Rectal smooth muscle tissue (tissue), 1 donor: ENCODE results near the gene GATA6.
"Not testable (repeated sequence)": the region's sequence is repeated elsewhere in the genome, so short reads cannot be mapped to it uniquely, and the experiment has no call there.

ENCODE experiments used
- H3K27ac ChIP-seq: one replicate; pipeline ENCODE4 v1.7.0; 2013; ENCODE audit warnings: low read depth, low read length, inconsistent platforms
- H3K27me3 ChIP-seq: one replicate; pipeline ENCODE4 v1.7.0; 2013; ENCODE audit warnings: low read length; ENCODE audit not compliant: control insufficient read depth, insufficient read depth
- H3K36me3 ChIP-seq: one replicate; pipeline ENCODE4 v1.7.0; 2013; ENCODE audit warnings: low read length; ENCODE audit not compliant: control insufficient read depth, insufficient read depth
- H3K4me1 ChIP-seq: one replicate; pipeline ENCODE4 v1.7.0; 2013; ENCODE audit warnings: low read length; ENCODE audit not compliant: control insufficient read depth, insufficient read depth
- H3K4me3 ChIP-seq: one replicate; pipeline ENCODE4 v1.7.0; 2013; ENCODE audit warnings: low read length
- H3K9ac ChIP-seq: one replicate; pipeline ENCODE4 v1.7.0; 2013; ENCODE audit warnings: low read length

The GATA6 gene

GRCh38 chr18:22203035-22203434 lies 33.6 kb downstream of the GATA6 start:
- H3K9ac ChIP-seq: no peak overlapping the region
- no peaks in the 10 kb centered on the region for H3K4me1 ChIP-seq
- H3K36me3 ChIP-seq: peaks cover 4% of the 10 kb centered on the region
- no peak overlapping the region for H3K27ac ChIP-seq
- no peaks in the 10 kb centered on the region for H3K27me3 ChIP-seq
- no peak overlapping the region for H3K4me3 ChIP-seq

- H3K4me3 ChIP-seq: no peak overlapping the region
- H3K27me3 ChIP-seq: no peaks in the 10 kb centered on the region
- no peak overlapping the region for H3K9ac ChIP-seq
- peaks cover 4% of the 10 kb centered on the region for H3K36me3 ChIP-seq
- no peak overlapping the region for H3K27ac ChIP-seq
- no peaks in the 10 kb centered on the region for H3K4me1 ChIP-seq
Measured at GRCh38 chr18:22203536-22204213, 34.3 kb downstream of the GATA6 start.

GRCh38 chr18:22204214-22204536 lies 34.8 kb downstream of the GATA6 start:
- Histone ChIP-seq H3K4me3 (no peak overlapping the region), H3K36me3 (peaks cover 4% of the 10 kb centered on the region), H3K9ac (no peak overlapping the region), H3K27me3 (no peaks in the 10 kb centered on the region), H3K27ac (no peak overlapping the region), H3K4me1 (no peaks in the 10 kb centered on the region)

GRCh38 chr18:22204996-22205395 lies 35.6 kb downstream of the GATA6 start:
- Histone ChIP-seq H3K4me1 (no peaks in the 10 kb centered on the region), H3K4me3 (no peak overlapping the region), H3K9ac (no peak overlapping the region), H3K27ac (no peak overlapping the region), H3K27me3 (no peaks in the 10 kb centered on the region), H3K36me3 (peaks cover 4% of the 10 kb centered on the region)

DNA sequence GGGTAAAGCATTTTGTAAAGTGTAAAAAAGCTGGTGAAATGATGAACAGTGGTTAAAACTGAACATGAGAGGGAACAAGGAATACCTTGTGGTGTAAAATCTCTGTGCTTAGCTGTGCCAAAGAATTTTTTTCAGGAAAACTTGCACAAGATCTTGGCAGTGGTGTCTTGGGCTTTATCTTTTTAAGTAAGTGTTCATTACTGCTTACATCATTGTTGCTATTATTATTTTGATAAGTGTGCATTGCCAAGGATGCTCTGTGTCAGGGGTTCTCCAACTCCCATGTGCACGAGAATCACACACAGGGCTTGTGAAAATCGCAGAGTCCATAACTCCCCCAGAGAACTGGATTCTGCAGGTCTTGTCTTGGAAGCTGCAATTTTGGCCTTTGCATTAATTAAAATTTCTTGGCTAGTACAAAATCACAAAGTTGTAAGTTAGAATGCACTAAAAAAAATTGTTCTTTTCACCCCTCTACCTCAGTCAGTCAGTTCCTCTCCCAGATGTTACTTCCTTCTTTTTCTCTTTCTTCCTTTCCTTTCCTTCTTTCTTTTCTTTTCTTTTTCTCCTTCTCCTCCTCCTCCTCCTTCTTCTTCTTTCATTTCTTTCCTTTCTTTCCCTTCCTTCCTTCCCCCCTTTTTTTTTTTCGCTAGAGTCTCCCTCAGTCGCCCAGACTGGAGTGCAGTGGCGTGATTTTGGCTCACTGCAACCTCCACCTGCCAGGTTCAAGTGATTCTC lies 37.8 kb downstream of the GATA6 start:
- Histone ChIP-seq H3K4me1 (no peaks in the 10 kb centered on the region), H3K27me3 (no peaks in the 10 kb centered on the region), H3K36me3 (peaks cover 4% of the 10 kb centered on the region), H3K4me3 (no peak overlapping the region), H3K9ac (no peak overlapping the region), H3K27ac (no peak overlapping the region)

- Histone ChIP-seq H3K9ac (no peak overlapping the region), H3K4me3 (no peak overlapping the region), H3K36me3 (no peaks in the 10 kb centered on the region), H3K27me3 (no peaks in the 10 kb centered on the region), H3K27ac (no peak overlapping the region), H3K4me1 (no peaks in the 10 kb centered on the region)
Measured at GRCh38 chr18:22210311-22210754, 40.9 kb downstream of the GATA6 start.

DNA sequence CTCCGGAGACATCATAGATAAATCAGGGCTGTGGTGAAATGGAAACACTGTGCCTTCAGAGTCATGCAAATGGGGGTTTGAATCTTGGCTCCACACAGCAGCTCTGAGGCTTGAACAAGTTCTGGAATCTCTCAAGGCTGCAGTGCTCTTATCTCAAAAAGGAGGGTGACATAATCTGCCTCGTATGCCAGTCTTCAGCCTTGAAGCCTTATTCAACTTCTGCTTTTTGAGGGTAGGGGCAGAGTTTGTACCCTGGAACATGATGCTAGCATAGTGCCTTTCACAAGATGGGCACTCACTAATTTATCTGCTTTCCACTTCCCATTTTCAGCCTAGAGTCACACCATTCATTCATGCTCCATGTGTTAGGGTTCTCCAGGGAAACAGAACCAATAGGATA lies 42.3 kb downstream of the GATA6 start:
- Histone ChIP-seq H3K27me3 (no peaks in the 10 kb centered on the region), H3K27ac (no peak overlapping the region), H3K4me1 (no peaks in the 10 kb centered on the region)

DNA sequence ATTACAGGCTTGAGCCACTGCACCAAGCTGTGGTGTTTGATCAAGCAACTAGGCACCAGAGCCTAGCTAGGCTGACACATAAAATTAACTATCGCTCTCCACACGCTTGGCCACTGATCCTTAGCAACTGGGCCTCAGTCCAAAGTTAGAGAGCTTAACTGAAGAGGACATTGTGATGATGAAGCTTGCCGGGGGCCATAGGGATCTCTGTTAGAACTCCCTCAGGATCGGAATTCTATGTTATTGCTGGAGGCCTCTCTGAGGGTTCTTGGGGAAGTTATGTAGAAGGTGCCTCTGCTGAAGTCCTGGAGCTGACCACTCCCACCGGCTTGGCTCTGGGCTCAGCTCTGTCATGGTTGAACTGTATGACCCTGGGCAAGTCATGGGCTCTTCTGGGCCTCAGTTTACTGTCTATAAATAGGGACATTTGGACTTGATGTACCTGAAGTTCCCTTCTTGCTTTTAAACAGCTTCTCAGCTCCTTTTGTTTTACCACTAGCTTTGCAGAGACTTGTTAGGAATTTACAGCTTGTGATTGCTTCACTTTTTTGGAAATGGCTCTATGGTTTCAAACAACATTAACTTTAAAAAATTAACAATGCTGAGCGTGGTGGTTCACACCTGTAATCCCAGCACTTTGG lies 44.1 kb downstream of the GATA6 start:
- H3K4me1 ChIP-seq: no peaks in the 10 kb centered on the region
- H3K36me3 ChIP-seq: no peaks in the 10 kb centered on the region
- no peaks in the 10 kb centered on the region for H3K27me3 ChIP-seq
- H3K9ac ChIP-seq: no peak overlapping the region
- H3K4me3 ChIP-seq: no peak overlapping the region
- no peak overlapping the region for H3K27ac ChIP-seq

More for the DNA sequence above, 42.3 kb downstream of the GATA6 start:
- Histone ChIP-seq H3K36me3 (no peaks in the 10 kb centered on the region), H3K9ac (no peak overlapping the region), H3K4me3 (no peak overlapping the region)

- Histone ChIP-seq H3K4me3 (no peak overlapping the region), H3K36me3 (no peaks in the 10 kb centered on the region), H3K27me3 (no peaks in the 10 kb centered on the region), H3K4me1 (no peaks in the 10 kb centered on the region), H3K9ac (no peak overlapping the region), H3K27ac (no peak overlapping the region)
Measured at GRCh38 chr18:22214731-22215528, 45.5 kb downstream of the GATA6 start.

GRCh38 chr18:22218835-22219234 lies 49.4 kb downstream of the GATA6 start:
- H3K27me3 ChIP-seq: no peaks in the 10 kb centered on the region
- no peak overlapping the region for H3K27ac ChIP-seq
- no peak overlapping the region for H3K9ac ChIP-seq
- no peak overlapping the region for H3K4me3 ChIP-seq
- no peaks in the 10 kb centered on the region for H3K36me3 ChIP-seq
- H3K4me1 ChIP-seq: no peaks in the 10 kb centered on the region

DNA sequence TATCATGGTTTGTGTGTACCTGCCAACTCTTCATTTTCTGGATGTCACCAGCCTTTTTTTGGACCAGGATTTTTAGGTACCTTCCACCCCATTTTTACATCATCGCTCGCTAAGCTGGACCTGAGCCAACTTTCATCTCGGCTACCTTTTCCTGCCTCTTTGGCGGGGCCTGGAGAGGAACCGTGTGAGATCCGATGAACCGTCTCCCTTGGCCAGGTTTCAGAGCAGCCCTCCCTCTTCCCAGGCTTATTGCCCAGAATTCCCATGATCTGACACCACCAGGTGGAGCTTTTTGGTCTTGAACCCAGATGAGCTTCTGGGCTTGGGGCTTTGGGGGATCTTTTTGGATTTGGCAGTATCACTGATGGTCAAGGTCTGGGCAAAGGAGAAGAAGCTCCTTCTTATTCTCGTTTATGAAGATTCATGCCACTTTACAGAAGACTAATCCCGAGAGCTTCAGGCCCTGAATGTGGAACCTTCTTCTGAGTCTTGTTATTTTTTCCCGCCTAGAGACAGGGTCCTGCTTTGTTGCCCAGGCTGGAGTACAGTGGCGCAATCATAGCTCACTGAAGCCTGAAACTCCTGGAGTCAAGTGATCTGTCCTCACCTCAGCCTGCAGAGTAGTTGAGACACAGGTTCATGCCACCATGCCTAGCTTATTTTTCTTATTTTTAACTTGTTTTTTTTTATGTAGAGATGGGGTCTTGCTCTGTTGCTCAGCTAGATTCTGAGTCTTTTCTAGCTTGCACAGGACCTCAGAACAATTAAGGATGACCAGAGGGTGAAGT lies 50.4 kb downstream of the GATA6 start:
- Histone ChIP-seq H3K27ac (no peak overlapping the region), H3K4me3 (no peak overlapping the region), H3K27me3 (no peaks in the 10 kb centered on the region), H3K36me3 (no peaks in the 10 kb centered on the region), H3K4me1 (no peaks in the 10 kb centered on the region), H3K9ac (no peak overlapping the region)

- H3K4me3 ChIP-seq, H3K4me1 ChIP-seq, H3K27me3 ChIP-seq, H3K36me3 ChIP-seq, H3K9ac ChIP-seq, H3K27ac ChIP-seq: not testable (repeated sequence)
Measured at GRCh38 chr18:22220585-22220984, 51.2 kb downstream of the GATA6 start.
